GM12874 (cell line): ENCODE data around the gene TEKTIP1.

Source experiments
- TF ChIP-seq, protein P1 (sequence below): IDR thresholded peaks from 2 replicates; pipeline ENCODE4 v1.5.1; 2011; ENCODE audit warnings: low read depth, mild to moderate bottlenecking, control low read depth, low read length, moderate library complexity; ENCODE audit not compliant: insufficient read depth

The TEKTIP1 gene

DNA sequence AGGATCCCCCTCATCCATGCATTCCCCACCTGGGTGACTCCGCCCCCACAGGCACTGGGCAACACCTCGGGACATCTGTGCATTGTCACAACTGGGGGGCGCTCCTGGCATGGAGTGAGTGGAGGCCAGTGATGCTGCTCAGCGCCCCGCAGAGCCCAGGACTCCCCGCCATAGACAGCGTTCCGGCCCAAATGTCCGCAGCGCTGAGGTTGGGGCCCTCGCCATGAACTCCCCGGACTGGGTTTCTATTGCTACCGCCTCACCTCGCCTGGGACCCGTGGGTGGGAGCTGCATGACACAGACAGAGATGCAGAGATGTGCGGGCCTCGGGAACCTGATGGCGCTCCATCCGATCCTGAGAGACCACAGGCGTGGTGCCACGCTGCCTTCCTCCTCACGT lies 28.2 kb upstream of the TEKTIP1 start:
- TF ChIP-seq, protein P1, sequence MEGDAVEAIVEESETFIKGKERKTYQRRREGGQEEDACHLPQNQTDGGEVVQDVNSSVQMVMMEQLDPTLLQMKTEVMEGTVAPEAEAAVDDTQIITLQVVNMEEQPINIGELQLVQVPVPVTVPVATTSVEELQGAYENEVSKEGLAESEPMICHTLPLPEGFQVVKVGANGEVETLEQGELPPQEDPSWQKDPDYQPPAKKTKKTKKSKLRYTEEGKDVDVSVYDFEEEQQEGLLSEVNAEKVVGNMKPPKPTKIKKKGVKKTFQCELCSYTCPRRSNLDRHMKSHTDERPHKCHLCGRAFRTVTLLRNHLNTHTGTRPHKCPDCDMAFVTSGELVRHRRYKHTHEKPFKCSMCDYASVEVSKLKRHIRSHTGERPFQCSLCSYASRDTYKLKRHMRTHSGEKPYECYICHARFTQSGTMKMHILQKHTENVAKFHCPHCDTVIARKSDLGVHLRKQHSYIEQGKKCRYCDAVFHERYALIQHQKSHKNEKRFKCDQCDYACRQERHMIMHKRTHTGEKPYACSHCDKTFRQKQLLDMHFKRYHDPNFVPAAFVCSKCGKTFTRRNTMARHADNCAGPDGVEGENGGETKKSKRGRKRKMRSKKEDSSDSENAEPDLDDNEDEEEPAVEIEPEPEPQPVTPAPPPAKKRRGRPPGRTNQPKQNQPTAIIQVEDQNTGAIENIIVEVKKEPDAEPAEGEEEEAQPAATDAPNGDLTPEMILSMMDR: no peak

DNA sequence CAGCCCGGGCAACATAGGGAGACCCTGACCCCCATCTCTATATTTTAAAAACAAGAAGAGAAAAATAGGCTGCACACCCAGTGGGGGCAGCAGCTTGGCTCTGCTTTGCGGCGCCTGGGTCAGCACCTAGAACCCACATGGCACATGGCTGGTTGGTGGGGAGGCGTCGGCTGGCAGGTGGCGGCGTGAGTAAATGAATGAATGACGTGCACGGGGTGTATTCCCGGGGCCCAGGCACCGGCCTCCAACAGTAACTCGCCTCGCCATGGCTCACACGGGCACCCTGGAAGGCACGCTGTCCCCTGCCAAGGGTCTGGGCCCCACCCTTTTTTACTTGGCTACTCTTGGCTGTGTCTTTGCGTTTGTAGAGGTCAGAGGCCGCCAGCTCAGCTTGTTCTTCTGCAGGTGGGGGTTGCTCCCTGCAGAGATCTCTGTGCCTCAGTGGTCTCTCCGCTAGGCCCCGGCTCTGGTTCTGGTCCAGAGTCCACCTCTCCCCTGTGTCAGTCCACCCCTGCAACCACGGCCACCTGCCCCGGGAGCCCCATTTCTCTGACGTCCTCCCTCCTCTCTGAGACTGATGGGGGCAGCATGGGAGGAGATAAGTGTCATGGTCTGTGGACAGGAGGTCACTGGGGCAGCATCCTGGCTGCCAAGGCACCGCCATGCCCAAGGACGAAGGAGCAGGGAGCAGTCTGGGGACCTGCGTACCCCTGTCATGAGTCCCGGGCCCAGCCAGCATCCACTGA lies 27.3 kb upstream of the TEKTIP1 start:
- TF ChIP-seq, protein P1: no peak

- TF ChIP-seq, protein P1: no peak
Observed at GRCh38 chr19:3512562-3513228, 26.3 kb upstream of the TEKTIP1 start.

DNA sequence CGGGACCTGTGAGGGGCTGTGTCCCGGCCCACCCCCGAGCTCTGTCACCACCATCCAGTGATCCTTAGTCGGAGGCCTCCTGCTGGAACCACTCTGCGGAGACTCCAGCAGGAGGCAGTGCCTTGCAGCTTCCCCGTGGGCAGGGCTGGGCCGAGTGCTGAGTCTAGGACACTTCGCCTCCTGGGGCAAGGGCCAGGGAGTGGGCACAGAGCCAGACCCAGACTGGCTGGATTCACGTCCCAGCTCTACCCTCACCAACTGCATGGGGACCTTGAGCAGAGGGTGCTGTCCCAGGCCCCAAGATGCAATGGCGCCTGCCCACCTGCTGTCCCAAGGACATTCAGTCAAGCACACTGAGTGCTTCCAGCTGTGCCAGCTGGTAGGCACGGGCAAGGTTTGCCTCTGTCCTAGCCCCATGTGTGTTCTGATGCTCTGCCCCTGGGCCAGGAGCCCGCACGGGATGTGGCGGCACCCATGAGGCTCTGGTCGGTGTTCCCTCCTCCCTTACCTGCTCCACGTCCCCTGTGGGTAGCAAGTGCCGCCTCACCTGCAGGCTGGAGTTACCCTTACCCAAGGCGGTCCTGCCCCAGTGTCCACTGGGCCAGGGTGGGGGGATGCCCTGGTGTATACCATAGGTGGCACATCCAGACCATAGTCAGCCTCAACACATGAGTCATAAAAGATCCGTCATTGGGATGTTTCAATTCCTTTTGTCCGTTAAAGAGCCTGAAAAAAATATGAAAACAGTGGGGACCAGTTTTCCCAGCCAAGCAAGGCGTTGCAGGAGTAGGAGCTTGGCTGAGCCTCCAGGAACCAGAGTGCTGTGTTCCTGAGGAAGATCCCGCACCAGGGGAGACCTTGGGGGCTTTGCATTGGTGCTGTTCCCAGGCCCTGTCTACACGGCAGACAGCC lies 25.5 kb upstream of the TEKTIP1 start:
- TF ChIP-seq, protein P1: no peak

DNA sequence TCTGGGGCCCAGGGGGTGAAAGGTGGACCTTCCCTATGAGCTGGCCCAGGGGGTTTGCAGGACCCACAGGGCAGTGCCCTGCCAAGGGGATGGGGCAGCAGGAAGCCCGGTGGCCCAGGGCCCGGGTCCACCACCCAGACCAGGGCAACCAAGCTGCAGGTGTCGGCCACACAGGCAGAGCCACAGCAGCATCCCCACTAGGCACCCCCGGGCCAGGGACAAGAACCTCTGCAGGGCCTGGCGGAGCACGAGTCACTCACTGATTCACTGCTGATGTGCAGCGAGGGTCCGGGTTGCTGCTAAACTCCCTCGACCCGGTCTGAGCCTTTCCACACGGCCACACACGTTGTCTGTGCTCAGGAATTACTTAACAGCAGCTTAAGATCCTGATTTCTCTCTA lies 24.0 kb upstream of the TEKTIP1 start:
- TF ChIP-seq, protein P1: no peak

- TF ChIP-seq, protein P1: no peak
Observed at GRCh38 chr19:3515891-3516422, 23.0 kb upstream of the TEKTIP1 start.
